D721Med (cell line): ENCODE results near the gene MRPS27.
"Not testable (repeated sequence)": the region's sequence is repeated elsewhere in the genome, so short reads cannot be mapped to it uniquely, and the experiment has no call there.

Source experiments
- DNase-seq: peaks from one replicate; pipeline ENCODE4 v3.0.0; 2011; ENCODE audit warnings: low spot score; ENCODE audit not compliant: insufficient read length
- FAIRE-seq: peaks from 2 replicates; lab custom pipeline; 2011; peaks lifted over from hg19 to GRCh38; lab: Jason Lieb, UNC
- TF ChIP-seq, protein P1 (sequence below): IDR thresholded peaks from 2 replicates; pipeline ENCODE4 v1.5.1; 2012; ENCODE audit warnings: mild to moderate bottlenecking, control low read depth; ENCODE audit not compliant: insufficient read depth; ENCODE audit errors: missing control alignments

MRPS27 gene

DNA sequence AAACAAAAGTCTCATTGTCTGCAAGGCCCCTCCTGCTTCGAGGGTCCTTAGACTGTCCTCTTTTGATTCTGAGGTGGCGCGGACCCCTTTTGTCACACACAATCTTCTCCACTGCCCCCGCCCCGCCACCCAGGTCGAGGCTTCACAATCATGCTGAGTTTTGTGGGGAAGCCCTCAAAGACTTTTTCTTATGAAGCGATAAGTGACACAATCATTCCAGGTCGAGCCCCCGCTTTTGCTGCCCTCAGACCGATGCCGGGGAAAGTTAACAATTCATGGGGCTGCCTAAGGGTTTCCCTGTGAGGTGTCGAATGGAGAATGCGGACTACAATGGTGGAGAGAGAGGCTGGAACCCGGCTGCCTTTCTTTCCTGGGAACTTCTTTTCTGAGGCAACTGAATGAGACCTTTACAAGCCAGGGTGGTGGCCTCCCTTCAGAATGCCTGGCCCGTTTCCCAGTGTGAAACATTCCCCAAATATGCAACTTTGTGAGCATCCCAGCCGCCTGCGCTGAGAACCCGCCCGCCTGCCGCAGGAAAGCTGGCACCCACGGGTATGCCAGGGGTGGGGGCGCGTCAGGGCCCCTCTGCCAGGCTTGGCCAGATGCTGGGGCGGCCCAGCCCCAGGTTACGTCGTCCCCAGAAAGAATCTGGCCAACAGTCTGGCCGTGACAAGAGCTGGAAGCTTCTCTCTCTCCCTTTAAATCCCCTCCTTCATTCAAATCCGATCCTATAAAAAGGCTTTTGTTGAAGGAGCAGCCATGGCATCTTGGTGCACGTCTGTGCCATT, 140.8 kb downstream of the MRPS27 start:
- TF ChIP-seq, protein P1, sequence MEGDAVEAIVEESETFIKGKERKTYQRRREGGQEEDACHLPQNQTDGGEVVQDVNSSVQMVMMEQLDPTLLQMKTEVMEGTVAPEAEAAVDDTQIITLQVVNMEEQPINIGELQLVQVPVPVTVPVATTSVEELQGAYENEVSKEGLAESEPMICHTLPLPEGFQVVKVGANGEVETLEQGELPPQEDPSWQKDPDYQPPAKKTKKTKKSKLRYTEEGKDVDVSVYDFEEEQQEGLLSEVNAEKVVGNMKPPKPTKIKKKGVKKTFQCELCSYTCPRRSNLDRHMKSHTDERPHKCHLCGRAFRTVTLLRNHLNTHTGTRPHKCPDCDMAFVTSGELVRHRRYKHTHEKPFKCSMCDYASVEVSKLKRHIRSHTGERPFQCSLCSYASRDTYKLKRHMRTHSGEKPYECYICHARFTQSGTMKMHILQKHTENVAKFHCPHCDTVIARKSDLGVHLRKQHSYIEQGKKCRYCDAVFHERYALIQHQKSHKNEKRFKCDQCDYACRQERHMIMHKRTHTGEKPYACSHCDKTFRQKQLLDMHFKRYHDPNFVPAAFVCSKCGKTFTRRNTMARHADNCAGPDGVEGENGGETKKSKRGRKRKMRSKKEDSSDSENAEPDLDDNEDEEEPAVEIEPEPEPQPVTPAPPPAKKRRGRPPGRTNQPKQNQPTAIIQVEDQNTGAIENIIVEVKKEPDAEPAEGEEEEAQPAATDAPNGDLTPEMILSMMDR = no peak
- FAIRE-seq (no peak), DNase-seq (no peak)

DNA sequence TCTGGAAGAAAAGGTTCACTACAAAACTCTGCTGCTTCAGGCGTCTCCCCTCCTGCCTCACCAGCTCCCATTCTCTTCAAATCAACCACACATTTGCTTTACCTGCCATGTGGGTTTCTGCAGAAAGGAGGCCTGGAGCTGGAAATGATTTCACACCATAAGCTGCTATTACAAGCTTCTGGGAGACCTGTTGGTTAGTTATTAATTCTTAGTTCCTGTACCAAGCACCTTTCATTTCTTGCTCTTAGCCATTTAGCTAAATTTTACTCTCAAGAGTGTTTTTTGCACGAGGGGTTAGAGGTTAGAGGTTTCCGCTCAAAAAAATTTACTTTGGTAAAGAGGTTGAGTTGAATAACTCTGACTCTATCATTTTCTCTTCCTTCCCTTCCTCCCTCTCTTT, 142.5 kb downstream of the MRPS27 start:
- TF ChIP-seq, protein P1 = no peak
- DNase-seq = no peak
- FAIRE-seq = no peak

DNA sequence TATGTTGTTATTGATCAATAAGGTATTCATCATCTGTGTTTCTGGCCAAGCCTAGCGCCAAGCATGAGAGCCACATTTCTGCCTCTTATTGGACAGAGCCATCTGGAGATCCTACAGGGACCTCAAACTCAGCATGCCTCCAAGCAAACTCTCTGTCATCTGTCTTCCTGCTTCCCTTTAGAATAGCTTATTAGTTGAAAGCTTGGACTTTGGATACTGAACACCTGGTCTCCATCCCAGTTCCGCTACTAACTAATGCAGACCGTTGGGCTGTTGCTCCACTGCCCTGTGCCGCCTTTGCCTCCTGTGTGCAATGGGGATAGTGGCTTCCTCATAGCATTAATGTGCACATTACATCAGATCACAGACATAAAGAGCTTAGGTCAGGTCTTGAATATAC, 147.3 kb downstream of the MRPS27 start:
- no peak for FAIRE-seq
- TF ChIP-seq, protein P1 = no peak
- no peak for DNase-seq

DNA sequence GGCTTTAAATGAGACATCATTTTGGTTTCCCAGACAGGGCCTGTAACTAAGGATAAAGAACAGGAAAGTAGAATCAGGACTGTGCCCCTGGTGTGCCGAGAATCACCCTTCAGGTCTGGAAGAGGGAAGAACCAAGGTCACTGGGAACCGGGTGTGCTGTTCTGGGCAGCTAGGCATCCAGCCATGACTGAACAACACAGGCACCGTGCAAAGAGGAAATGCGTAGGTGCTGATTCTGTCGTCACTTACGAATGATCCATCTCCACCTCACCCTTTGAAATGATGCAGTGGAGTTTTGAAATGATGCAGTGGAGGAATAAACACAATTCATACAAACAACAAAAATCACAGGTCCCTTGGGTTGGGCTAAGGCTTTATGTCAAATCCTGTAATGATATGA, 148.4 kb downstream of the MRPS27 start:
- DNase-seq (no peak), FAIRE-seq (no peak)
- TF ChIP-seq, protein P1 = no peak

DNA sequence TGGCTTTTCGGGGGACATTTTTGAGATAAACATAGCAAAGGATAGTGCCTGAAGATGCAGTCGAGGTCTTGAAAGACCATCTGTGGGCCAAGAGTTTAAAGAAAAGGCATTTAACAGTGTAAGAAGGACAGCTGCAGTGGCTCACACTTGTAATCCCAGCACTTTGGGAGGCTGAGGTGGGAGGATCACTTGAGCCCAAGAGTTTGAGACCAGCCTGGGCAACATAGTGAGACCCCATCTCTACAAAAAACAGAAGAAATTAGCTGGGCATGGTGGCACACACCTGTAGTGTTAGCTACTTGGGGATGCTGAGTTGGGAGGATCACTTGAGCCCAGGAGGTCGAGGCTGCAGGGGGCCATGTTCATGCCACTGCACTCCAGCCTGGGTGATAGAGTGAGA, 148.9 kb downstream of the MRPS27 start:
- DNase-seq, FAIRE-seq: not testable (repeated sequence)

DNA sequence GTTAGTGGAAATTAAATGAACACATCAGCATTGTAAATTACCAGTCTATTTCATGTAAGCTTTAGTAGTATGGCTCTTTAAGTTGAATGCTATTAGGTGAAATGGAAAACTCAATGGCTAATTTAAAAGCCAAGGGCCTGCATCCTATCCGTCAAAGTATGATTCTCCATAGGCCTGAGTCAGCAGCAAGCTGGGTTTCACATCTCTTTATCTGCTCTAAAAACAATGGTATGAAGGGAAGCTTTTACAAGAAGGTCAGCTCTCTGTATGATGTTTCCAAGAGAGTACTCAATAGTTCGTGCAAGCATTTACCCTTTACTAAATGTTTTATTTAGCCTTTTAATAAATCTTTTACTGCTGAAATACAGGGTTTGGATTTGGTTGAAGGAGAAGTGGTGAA, 149.9 kb downstream of the MRPS27 start:
- no peak for FAIRE-seq
- TF ChIP-seq, protein P1 = no peak

More for the DNA sequence above, 149.9 kb downstream of the MRPS27 start:
- no peak for DNase-seq
